Colonic mucosa (tissue), 4 donors: ENCODE measurements around the gene G3BP1. TPM values are rescaled to one million over a fixed set of nuclear protein-coding genes. Genes with fewer than 3 reads are reported as not detected.
A peak's percentile ranks its signal among the peaks of the same experiment; 100 is the strongest.

ENCODE experiments used
- DNase-seq: peaks from one replicate; pipeline ENCODE4 v3.0.0-alpha.2; 2020
- H3K27ac ChIP-seq: fragments of 200-600 bp; one replicate; pipeline ENCODE4 v1.8.0; 2021
- H3K27me3 ChIP-seq: fragments of 200-600 bp; one replicate; pipeline ENCODE4 v1.8.0; 2021
- H3K36me3 ChIP-seq: fragments of 200-600 bp; one replicate; pipeline ENCODE4 v1.8.0; 2021
- H3K4me1 ChIP-seq: fragments of 200-600 bp; one replicate; pipeline ENCODE4 v1.8.0; 2021; ENCODE audit warnings: mild to moderate bottlenecking
- H3K4me3 ChIP-seq: fragments of 200-600 bp; one replicate; pipeline ENCODE4 v1.8.0; 2021
- H3K9ac ChIP-seq, 2 donors: one replicate each; pipeline ENCODE4 v1.7.0; 2013; ENCODE audit warnings: control low read depth in 2 of 2, low read depth in 2 of 2, low read length in 2 of 2
- H3K9me3 ChIP-seq: fragments of 200-600 bp; one replicate; pipeline ENCODE4 v1.8.0; 2021
- intact Hi-C: fragments of 100-400 bp; cut with DNase I; formaldehyde crosslinking; loops from one replicate; pipeline ENCODE4 v1.14.1; 2022
- total RNA-seq, 2 donors: library from RNA; stranded (reverse); fragmentation: NEBNext Ultra II Directional in 1 of 2; extraction: Animal tissue kit (Norgen Biotek cat#: 25700) in 1 of 2; gene quantifications; one replicate each; pipeline ENCODE4 v1.2.1, GENCODE V29; 2021
- TF ChIP-seq, protein P1 (sequence below): fragments of 200-600 bp; IDR thresholded peaks from one replicate; pipeline ENCODE4 v1.8.0; 2022; ENCODE audit warnings: antibody characterized with exemption, mild to moderate bottlenecking
- donor health status: healthy.
- donor health status: DM: no; HTN: no; CAD: no.
- donor health status: DM: no; HTN: no; CAD: no.

Gene G3BP1
- total RNA-seq, 2 donors from 2014 or later: 136 to 203 TPM

DNA sequence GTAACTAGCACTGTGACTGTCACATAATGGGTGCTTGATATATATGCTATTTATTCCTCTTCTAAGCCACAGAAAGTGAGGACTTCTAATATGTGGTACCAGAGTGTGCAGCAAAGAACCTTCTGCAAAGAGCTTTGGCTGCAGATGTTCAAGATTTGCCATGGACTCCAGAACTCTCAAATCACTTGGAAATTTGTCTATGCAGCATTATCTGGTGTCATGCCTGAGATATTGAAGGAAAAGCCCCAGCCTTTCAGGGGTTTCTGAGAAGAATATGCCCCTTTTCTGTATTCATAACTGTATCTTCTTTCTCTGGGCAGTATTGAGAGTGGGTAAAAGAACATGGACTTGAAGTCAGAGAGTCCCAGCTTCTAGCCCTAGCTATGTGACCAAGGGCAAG is 4.8 kb upstream of the G3BP1 start:
- TF ChIP-seq, protein P1, sequence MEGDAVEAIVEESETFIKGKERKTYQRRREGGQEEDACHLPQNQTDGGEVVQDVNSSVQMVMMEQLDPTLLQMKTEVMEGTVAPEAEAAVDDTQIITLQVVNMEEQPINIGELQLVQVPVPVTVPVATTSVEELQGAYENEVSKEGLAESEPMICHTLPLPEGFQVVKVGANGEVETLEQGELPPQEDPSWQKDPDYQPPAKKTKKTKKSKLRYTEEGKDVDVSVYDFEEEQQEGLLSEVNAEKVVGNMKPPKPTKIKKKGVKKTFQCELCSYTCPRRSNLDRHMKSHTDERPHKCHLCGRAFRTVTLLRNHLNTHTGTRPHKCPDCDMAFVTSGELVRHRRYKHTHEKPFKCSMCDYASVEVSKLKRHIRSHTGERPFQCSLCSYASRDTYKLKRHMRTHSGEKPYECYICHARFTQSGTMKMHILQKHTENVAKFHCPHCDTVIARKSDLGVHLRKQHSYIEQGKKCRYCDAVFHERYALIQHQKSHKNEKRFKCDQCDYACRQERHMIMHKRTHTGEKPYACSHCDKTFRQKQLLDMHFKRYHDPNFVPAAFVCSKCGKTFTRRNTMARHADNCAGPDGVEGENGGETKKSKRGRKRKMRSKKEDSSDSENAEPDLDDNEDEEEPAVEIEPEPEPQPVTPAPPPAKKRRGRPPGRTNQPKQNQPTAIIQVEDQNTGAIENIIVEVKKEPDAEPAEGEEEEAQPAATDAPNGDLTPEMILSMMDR: no peak
- Histone ChIP-seq H3K27ac (no peak overlapping the region), H3K9ac (no peak overlapping the region), H3K4me1 (peaks cover 4% of the 10 kb centered on the region), H3K9me3 (no peaks in the 10 kb centered on the region), H3K4me3 (no peak overlapping the region), H3K27me3 (no peaks in the 10 kb centered on the region), H3K36me3 (no peaks in the 10 kb centered on the region)
- intact Hi-C loops: no loop called here
- no peak for DNase-seq

DNA sequence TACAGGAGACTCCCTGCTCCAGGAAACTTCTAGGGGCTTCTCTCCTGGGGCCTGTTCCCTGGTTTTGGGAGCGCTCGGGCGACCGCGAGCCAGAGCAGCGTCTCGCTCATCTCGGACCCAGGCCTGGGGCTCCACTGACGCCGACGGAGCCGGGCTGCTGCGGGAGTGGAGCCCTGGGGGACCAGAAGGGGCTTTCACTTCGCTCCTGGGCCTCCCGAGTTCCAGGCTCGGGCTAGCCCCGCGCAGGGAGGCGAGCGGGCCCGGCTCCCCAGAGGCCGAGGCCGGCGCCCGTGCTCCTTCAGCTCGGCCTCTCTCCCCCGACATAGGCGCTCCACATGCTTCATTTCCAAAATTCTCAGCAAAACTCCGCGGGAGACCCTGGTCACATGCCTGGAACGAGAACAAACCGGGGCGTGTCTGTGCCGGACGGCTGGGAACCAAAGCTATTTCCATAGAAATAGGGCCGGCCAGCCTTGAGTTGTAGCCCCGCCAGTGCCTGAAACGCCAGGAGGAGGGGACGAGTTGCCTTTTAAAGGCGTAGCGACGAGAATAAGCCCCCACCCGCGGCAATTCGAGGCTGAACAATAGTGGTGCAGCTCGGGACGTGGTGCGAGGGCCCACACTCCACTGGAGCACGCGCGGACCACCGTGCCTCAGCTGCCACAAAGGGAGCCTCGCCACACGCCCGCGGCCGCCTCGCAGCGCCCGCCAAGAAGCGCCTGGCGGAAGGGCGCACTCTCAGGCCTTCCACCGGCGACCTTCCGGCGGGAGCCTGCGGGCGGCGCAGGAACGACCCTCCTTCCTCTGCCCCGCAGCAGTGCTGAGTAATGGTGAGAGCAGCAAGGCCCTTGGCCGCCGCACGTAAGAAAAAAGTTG is 1.1 kb upstream of the G3BP1 start:
- peaks cover 10% of the 10 kb centered on the region for H3K4me1 ChIP-seq
- intact Hi-C loops: no loop called here
- H3K9ac ChIP-seq: peak overlapping the region; percentile 91 to 95
- H3K27me3 ChIP-seq: no peaks in the 10 kb centered on the region
- peak; percentile 67 for DNase-seq
- no peaks in the 10 kb centered on the region for H3K36me3 ChIP-seq
- H3K9me3 ChIP-seq: no peaks in the 10 kb centered on the region
- H3K4me3 ChIP-seq: peak overlapping the region; percentile 43
- TF ChIP-seq, protein P1: no peak
- peak overlapping the region; percentile 92 for H3K27ac ChIP-seq

DNA sequence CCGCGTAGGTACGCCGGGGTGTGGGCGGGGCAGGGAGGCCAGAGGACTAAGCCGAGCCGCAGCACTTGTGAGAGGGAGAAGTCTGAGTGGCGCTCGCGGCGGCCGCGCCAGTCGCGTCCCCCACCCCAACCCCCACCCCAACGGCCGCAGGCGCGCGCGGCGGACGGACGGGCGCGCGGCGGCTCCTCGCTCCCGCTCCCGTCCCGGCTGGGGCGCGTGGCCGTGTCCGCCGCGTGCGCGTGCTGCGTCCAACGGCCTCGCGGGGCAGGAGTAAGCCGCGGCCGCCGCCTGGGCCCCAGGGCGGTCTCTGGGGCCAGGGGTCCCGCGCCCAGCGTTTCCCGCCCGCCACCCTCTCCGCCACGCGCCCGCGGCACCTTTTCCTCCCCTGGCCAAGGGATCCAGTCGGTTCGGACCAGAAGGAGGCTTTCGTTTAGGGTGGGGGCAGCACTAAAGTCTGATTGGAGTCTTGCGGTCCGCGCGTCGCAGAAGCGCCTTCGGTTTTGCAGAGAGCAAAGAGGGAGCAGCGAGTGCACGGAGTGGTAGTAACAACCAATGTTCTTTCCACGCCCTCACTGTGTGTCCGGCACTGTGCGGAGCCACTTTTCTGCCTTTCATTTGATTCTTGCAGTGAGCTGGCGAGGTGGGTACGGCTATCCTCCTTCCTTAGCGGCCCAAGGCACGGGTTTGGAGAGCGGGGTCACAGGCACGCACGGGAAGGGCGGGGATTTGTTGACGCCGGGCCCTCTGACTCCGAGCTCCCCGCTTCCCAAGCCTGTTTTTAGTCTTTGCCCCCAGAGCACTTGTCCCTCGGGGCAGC is 483 bp downstream of the G3BP1 start:
- Histone ChIP-seq H3K9me3 (no peaks in the 10 kb centered on the region), H3K27me3 (no peaks in the 10 kb centered on the region), H3K36me3 (no peaks in the 10 kb centered on the region), H3K4me1 (peaks cover 10% of the 10 kb centered on the region), H3K27ac (peak overlapping the region; percentile 92), H3K4me3 (peak overlapping the region; percentile 75), H3K9ac (peak overlapping the region; percentile 81 to 97)
- intact Hi-C loops: no loop called here
- TF ChIP-seq, protein P1: no peak
- peak; percentile 65 for DNase-seq

DNA sequence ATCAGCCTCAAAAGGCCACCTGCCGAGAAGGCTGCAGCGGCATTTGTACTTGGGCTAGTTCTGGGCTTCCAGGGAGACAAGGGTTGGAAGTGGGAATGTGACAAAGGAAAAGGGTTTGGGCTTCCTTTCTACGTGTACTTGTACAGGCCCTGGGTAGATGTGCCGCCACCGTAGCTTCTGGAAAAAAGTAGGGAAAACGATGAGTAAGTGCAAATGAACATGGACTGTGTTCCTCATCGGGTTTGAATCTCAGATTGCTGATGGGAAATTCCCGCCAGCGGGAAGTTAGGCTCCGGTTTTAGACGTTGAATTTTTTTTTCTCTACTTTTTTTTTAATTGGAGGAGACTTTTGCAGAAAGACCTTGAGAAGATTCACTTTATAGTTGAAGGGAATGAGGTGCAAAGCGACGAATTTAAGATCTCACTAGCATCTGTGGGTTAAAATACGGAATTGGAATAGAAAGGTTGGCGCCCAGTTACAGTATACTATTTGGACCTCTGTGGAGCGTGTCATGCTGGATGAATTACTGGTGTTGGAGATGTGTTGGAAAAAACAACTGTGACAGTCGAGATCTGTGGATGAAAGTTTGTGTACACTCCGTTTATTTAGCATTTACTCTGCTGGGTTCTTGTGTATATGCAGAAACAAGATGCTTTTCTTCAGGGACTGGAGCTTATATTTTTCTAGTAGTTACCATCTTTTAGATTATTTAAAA is 1.2 kb downstream of the G3BP1 start:
- no peak for DNase-seq
- peaks cover 10% of the 10 kb centered on the region for H3K4me1 ChIP-seq
- intact Hi-C loops: no loop called here

More for the DNA sequence above, 1.2 kb downstream of the G3BP1 start:
- Histone ChIP-seq H3K27me3 (no peaks in the 10 kb centered on the region), H3K9ac (peak overlapping the region; percentile 81 to 97), H3K36me3 (no peaks in the 10 kb centered on the region), H3K4me3 (peak overlapping the region; percentile 75), H3K27ac (peak overlapping the region; percentile 92), H3K9me3 (no peaks in the 10 kb centered on the region)
- TF ChIP-seq, protein P1: no peak
